ENCODE data around the gene REC8.

Gene REC8

GRCh38 chr14:24207625-24208024, 35.7 kb downstream of the REC8 start:
- Histone ChIP-seq H3K9me3 (no peaks in the 10 kb centered on the region), H3K27ac (no peak overlapping the region), H3K27me3 (no peaks in the 10 kb centered on the region), H3K36me3 (peaks cover 58% of the 10 kb centered on the region), H3K4me3 (ENCODE audit: low read depth in 1 of 2, low read length in 1 of 2) (no peak overlapping the region), H3K4me1 (ENCODE audit: control insufficient read depth in 1 of 2, insufficient read depth in 1 of 2, low read depth in 1 of 2, low read length in 1 of 2) (peaks cover 0 to 5% of the 10 kb centered on the region in 2 experiments)
- TF ChIP-seq CTCF (IDR thresholded peaks at IDR 0.05) = no peak

GRCh38 chr14:24211311-24211710, 39.4 kb downstream of the REC8 start:
- TF ChIP-seq CTCF (IDR thresholded peaks at IDR 0.05) = no peak
- peaks cover 48% of the 10 kb centered on the region for H3K36me3 ChIP-seq
- peaks cover 26 to 33% of the 10 kb centered on the region in 2 experiments for H3K4me1 ChIP-seq (ENCODE audit: control insufficient read depth in 1 of 2, insufficient read depth in 1 of 2, low read depth in 1 of 2, low read length in 1 of 2)
- no peaks in the 10 kb centered on the region for H3K27me3 ChIP-seq
- no peak overlapping the region for H3K4me3 ChIP-seq (ENCODE audit: low read depth in 1 of 2, low read length in 1 of 2)
- H3K9me3 ChIP-seq = no peaks in the 10 kb centered on the region
- H3K27ac ChIP-seq = peak overlapping the region; percentile 97

- no peaks in the 10 kb centered on the region for H3K27me3 ChIP-seq
- TF ChIP-seq CTCF (IDR thresholded peaks at IDR 0.05) = peak; percentile 34
- H3K36me3 ChIP-seq = peaks cover 35% of the 10 kb centered on the region
- H3K9me3 ChIP-seq = no peaks in the 10 kb centered on the region
- peaks cover 27 to 35% of the 10 kb centered on the region in 2 experiments for H3K4me1 ChIP-seq (ENCODE audit: control insufficient read depth in 1 of 2, insufficient read depth in 1 of 2, low read depth in 1 of 2, low read length in 1 of 2)
- peak within 1 kb of the TSS; percentile 97 for H3K27ac ChIP-seq
- peak within 1 kb of the TSS; percentile 73 to 79 for H3K4me3 ChIP-seq (ENCODE audit: low read depth in 1 of 2, low read length in 1 of 2)
Measured at GRCh38 chr14:24212924-24213865, 41.3 kb downstream of the REC8 start, which contains the start of gene CHMP4A. CHMP4A (minus strand) TSS chr14:24213488; CDS start chr14:24213439, 49 bp downstream.

- H3K27ac ChIP-seq = peak overlapping the region; percentile 97
- peaks cover 27 to 35% of the 10 kb centered on the region in 2 experiments for H3K4me1 ChIP-seq (ENCODE audit: control insufficient read depth in 1 of 2, insufficient read depth in 1 of 2, low read depth in 1 of 2, low read length in 1 of 2)
- H3K36me3 ChIP-seq = peaks cover 30% of the 10 kb centered on the region
- H3K4me3 ChIP-seq (ENCODE audit: low read depth in 1 of 2, low read length in 1 of 2) = peak overlapping the region; percentile 73 to 79
- TF ChIP-seq CTCF (IDR thresholded peaks at IDR 0.05) = no peak
- no peaks in the 10 kb centered on the region for H3K27me3 ChIP-seq
- H3K9me3 ChIP-seq = no peaks in the 10 kb centered on the region
Measured at GRCh38 chr14:24213866-24214662, 42.2 kb downstream of the REC8 start.

- Histone ChIP-seq H3K27ac (peak within 1 kb of the TSS; percentile 97), H3K9me3 (no peaks in the 10 kb centered on the region), H3K4me3 (ENCODE audit: low read depth in 1 of 2, low read length in 1 of 2) (peak within 1 kb of the TSS; percentile 82 to 98), H3K36me3 (peaks cover 13% of the 10 kb centered on the region), H3K27me3 (no peaks in the 10 kb centered on the region), H3K4me1 (ENCODE audit: control insufficient read depth in 1 of 2, insufficient read depth in 1 of 2, low read depth in 1 of 2, low read length in 1 of 2) (peaks cover 31 to 35% of the 10 kb centered on the region in 2 experiments)
- TF ChIP-seq CTCF (IDR thresholded peaks at IDR 0.05) = peak; percentile 83
Measured at GRCh38 chr14:24215495-24216344, 43.8 kb downstream of the REC8 start, which contains the start of gene MDP1. MDP1 (minus strand) TSS chr14:24216066; CDS start chr14:24215955, 111 bp downstream.
